ENCODE results near the gene COL9A2. TPM values are rescaled to one million over a fixed set of nuclear protein-coding genes. Genes with fewer than 3 reads are reported as not detected.
A peak's percentile ranks its signal among the peaks of the same experiment; 100 is the strongest.

Gene COL9A2
- total RNA-seq, 1 donor from 2014 or later, result 4.5 TPM

- no peaks in the 10 kb centered on the region for H3K9me3 ChIP-seq
- peak in 1 of 2 donors; percentile 43 for DNase-seq (ENCODE audit: low spot score in 2 of 2)
- no peak overlapping the region for H3K4me3 ChIP-seq
- intact Hi-C loops (cut with DNase I), result no loop called here
- no peaks in the 10 kb centered on the region for H3K27me3 ChIP-seq
- peaks cover 5 to 7% of the 10 kb centered on the region in 2 donors for H3K36me3 ChIP-seq
- TF ChIP-seq CTCF (IDR thresholded peaks at IDR 0.05), result no peak
- H3K4me1 ChIP-seq, result no peaks in the 10 kb centered on the region
- H3K27ac ChIP-seq, result no peak overlapping the region
These were observed 16.0 kb downstream of the COL9A2 start for GRCh38 chr1:40301066-40301465.

- intact Hi-C loops (cut with DNase I), result no loop called here
- peak in 1 of 2 donors; percentile 22 for DNase-seq (ENCODE audit: low spot score in 2 of 2)
- no peaks in the 10 kb centered on the region for H3K4me1 ChIP-seq
- H3K36me3 ChIP-seq, result peaks cover 5 to 7% of the 10 kb centered on the region in 2 donors
- no peak overlapping the region for H3K4me3 ChIP-seq
- H3K9me3 ChIP-seq, result no peaks in the 10 kb centered on the region
- no peaks in the 10 kb centered on the region for H3K27me3 ChIP-seq
- no peak overlapping the region for H3K27ac ChIP-seq
- TF ChIP-seq CTCF (IDR thresholded peaks at IDR 0.05), result no peak
These were observed 16.4 kb downstream of the COL9A2 start for GRCh38 chr1:40300651-40301050.

- no peak for TF ChIP-seq CTCF (IDR thresholded peaks at IDR 0.05)
- intact Hi-C loops (cut with DNase I), result no loop called here
- H3K4me1 ChIP-seq, result no peaks in the 10 kb centered on the region
- H3K9me3 ChIP-seq, result no peaks in the 10 kb centered on the region
- no peaks in the 10 kb centered on the region for H3K27me3 ChIP-seq
- H3K36me3 ChIP-seq, result peaks cover 5 to 7% of the 10 kb centered on the region in 2 donors
- no peak overlapping the region for H3K4me3 ChIP-seq
- H3K27ac ChIP-seq, result no peak overlapping the region
- peak in 1 of 2 donors; percentile 15 for DNase-seq (ENCODE audit: low spot score in 2 of 2)
These were observed 16.9 kb downstream of the COL9A2 start for GRCh38 chr1:40300249-40300567.

- H3K9me3 ChIP-seq, result no peaks in the 10 kb centered on the region
- peak in 1 of 2 donors; percentile 39 for DNase-seq (ENCODE audit: low spot score in 2 of 2)
- H3K27ac ChIP-seq, result no peak overlapping the region
- no peaks in the 10 kb centered on the region for H3K27me3 ChIP-seq
- no peaks in the 10 kb centered on the region for H3K4me1 ChIP-seq
- peaks cover 5 to 9% of the 10 kb centered on the region in 2 donors for H3K36me3 ChIP-seq
- H3K4me3 ChIP-seq, result no peak overlapping the region
- intact Hi-C loops (cut with DNase I), result no loop called here
- TF ChIP-seq CTCF (IDR thresholded peaks at IDR 0.05), result no peak
These were observed 17.5 kb downstream of the COL9A2 start for GRCh38 chr1:40299366-40300248.

- DNase-seq (ENCODE audit: low spot score in 2 of 2), result no peak
- Histone ChIP-seq H3K4me3 (no peak overlapping the region), H3K9me3 (no peaks in the 10 kb centered on the region), H3K27ac (no peak overlapping the region), H3K4me1 (no peaks in the 10 kb centered on the region), H3K36me3 (peaks cover 43 to 76% of the 10 kb centered on the region in 2 donors), H3K27me3 (no peaks in the 10 kb centered on the region)
- intact Hi-C loops (cut with DNase I), result loop anchor here (5.0 kb wide), 1 partner anchor 49 kb away; no protein-coding TSS in a partner anchor
- no peak for TF ChIP-seq CTCF (IDR thresholded peaks at IDR 0.05)
These were observed 25.8 kb downstream of the COL9A2 start for GRCh38 chr1:40291293-40291692.

Data from ascending aorta (tissue), 2 donors.